NCI-H774 (cell line): ENCODE data around the gene DTD1.

Experiments
- DNase-seq: peaks from one replicate; lab custom pipeline; 2025; lab: John Stamatoyannopoulos, UW

Gene DTD1, protein sequence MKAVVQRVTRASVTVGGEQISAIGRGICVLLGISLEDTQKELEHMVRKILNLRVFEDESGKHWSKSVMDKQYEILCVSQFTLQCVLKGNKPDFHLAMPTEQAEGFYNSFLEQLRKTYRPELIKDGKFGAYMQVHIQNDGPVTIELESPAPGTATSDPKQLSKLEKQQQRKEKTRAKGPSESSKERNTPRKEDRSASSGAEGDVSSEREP

GRCh38 chr20:18587665-18588573 is at the start of gene DTD1:
Gene DTD1, plus strand, starts transcription at chr20:18588054. Its CDS starts 19 bp downstream, at chr20:18588073.
- peak; percentile 91 for DNase-seq

DNA sequence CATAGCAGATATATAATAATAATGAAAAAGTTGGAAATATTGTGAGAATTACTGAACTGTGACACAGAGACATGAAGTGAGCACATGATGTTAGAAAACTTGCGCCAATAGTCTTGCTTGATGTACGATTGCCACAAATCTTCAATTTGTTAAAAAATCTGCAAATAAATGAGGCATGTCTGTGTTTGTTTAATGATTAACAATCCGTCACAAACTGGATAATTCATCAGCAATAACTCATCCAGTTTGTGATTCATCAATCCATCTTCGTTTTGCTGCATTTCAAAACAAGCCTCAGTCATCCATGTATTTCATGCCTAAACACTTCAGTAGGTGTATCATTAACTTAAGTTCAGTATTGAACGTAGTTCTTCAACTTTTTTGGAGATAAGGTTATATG is 46.1 kb upstream of the DTD1 start:
- DNase-seq: no peak

DNA sequence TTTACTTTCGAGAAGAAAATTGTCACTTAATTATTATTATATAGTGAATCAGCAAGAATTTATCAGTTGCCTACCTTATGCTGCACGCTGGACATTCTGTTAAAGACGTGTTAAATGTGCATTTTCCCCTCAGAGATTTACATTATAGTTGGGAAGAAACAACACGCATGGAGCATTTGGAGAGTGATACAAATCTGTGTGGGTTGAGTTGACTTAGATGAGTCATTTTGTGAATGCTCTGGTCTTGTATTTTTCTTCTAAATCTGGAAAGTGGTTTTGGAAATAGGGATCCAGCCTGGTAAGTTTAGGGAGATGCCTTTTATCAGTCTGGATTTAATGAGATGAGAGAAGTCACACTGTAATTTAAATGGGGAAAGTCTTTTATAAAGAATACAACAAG is 44.6 kb upstream of the DTD1 start:
- DNase-seq: no peak

DNA sequence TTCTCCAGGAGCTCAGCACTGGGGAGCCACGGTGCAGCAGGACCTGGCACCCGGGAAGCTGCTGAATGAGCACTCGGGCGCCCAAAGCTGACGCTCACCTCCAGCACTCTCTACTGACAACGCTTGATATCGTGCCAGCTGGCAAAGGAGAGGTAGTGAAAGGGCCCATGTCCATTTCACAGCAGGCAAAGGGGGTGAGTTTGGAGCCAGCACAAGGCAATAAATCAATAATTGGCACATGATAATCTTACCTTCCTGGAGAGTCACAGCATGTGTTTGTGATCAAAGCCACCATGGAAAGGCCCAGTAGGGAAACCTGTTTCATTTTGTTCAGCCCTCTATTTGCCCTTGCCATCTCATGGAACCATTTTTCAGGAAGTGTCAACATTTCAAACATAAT is 43.9 kb upstream of the DTD1 start:
- DNase-seq: peak; percentile 59

- DNase-seq: no peak
These were observed 42.3 kb upstream of the DTD1 start for GRCh38 chr20:18545566-18545965.

- no peak for DNase-seq
These were observed 39.4 kb upstream of the DTD1 start for GRCh38 chr20:18548465-18548864.

DNA sequence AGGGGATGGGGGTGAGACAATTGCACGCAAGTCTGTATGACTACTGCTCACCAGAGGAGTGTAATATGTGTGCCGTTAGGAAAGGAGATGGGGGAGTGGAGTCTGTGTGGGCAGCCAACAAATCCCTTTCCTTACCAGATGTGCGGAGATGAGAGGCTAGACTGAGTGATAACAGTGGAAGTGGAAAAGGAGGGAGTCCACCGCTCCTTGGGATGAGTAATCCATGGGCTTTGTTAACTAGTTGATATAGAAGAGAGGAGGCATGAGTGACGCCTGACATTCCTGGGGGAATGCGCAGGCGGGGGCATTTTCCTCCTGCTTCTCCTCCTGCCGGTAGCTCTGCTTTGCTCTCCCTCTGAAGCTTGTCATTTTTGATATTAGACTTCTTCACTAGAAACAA is 34.1 kb upstream of the DTD1 start:
- no peak for DNase-seq

DNA sequence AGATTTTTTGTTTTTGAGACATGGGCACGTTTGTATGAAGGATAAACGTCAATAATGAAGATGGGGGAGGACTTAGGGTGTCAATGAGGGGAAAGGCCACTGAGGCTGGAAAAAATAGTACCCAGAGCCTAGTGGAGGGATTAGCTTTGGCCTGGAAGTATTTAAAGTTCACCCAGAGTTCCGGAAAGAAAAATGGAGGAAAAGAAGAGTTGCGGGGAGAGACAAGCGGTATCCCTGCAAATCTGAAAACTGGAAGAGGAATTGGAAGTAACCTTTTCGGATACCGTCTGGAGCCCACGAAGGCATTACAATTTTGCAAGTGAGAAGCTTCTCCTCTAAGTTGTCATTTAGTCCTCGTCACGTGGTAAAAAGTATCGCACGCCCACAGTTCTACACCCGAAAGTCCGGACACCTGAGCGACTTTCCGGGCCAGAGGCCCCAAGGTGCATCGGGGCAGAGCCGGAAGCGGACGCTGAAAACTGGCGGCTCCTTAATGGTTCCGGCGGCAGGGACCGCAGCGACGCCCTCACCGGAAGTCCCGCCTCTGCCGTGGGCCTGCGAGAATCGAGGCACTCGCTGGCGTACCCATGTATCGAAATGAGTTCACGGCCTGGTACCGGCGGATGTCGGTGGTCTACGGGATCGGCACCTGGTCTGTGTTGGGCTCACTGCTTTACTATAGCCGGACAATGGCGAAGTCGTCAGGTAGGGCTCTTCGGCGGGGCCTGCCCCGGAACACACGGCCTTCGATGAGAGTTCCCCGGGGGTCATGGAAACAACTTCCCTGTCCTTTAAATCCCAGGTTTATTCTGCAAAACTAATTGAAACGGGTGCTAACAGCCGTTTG is 20.7 kb upstream of the DTD1 start, which contains the start of gene SMIM26:
SMIM26 (plus strand) TSS at position 541 of the 847 bp plus-strand sequence; CDS start at position 588, 47 bp downstream.
- DNase-seq: peak; percentile 93

DNA sequence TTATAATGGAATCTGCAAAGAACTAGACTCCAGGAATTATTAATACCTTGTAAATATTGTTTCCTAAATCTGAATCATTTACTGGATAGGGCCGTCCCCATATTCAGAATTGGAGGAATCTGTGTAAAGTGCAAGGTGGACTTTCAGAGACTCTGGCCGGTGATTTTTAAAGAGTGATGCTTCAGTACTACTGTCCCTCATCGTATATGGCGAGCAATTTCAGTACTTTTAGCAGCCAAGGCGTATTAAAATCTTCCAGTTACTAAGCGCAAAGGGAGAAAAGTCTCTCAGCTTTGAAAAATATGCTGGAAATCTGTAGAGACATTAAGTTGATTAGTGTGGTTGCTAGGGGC is 20.1 kb upstream of the DTD1 start:
- DNase-seq: no peak

- no peak for DNase-seq
These were observed 16.8 kb upstream of the DTD1 start for GRCh38 chr20:18571009-18571408.

- DNase-seq: no peak
These were observed 16.3 kb upstream of the DTD1 start for GRCh38 chr20:18571578-18571977.

DNA sequence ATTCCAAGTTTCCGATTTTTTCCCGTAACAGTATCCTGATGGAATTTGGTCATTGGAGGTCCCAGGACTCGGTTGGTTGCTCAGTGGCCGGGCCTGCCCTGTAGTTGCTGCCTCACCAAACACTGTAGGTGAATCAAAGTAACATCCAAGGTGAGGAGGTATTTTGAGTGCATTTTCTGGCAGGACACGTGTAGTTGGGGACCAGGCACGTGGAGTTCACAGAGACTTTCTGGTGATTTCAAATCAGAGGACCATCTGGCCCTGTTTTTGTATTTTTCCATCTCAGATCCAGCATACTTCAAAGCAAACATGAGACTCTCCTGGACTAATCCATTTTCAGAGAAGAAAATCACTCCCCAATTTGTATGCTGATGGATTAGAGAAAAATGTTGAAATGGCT is 9.9 kb upstream of the DTD1 start:
- DNase-seq: no peak

DNA sequence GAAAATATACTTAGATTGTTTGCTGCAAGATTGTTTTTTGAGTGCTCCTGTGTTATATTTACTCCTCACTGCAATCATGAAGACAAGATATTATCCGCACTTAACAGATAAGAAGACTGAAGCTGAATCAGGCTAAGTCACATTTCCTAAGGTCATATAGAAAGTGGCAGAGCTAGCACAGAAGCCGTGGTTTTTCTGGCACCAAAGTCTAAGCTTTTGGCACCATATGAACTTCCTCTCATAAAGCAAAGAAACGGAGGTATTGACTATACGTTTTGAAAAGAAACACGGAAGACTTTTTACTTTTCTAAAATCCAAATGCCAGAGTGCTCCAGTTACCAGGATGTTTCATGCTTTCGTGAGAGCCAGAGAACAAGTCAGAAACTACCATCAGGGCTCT is 9.3 kb upstream of the DTD1 start:
- DNase-seq: no peak

DNA sequence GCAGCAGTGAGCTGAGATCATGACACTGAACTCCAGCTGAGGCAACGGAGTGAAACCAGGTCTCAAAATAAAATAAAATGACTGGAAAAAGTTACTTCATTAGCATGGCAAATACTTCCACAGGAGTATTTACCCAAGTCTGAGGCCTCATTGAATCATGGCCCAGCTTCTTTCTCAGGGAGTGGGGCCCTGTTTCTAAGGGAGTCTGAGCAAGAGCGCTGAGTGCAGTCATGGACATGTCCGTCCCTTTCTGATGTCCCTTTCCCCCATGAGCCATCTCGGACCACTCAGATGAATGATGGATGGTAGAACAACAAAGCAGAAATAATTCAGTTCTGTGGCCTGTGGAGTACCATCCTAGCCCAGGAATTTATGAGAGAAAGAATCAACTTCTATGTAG is 7.8 kb upstream of the DTD1 start:
- DNase-seq: no peak

- no peak for DNase-seq
These were observed 2.7 kb upstream of the DTD1 start for GRCh38 chr20:18585134-18585533.

GRCh38 chr20:18588574-18588933 is 700 bp downstream of the DTD1 start:
- no peak for DNase-seq

- no peak for DNase-seq
These were observed 2.3 kb downstream of the DTD1 start for GRCh38 chr20:18589941-18590674.

DNA sequence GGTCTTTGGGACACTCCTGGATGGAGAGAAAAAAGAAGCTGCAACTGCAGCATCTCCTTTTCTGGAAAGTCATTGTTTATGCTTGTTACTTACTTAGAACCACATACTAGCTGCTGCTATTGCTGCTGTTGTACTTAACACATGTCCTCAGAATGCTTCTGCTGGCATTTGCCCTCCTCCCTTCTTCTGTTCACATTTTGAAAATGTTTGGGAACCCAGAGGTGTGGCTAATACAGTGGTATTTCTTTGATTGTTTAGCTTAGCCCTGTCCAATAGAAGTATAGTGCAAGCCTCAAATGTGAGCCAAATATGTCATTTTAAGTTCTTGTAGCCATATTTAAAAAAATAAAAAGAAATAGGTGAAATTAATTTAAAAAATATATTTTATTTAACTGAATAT is 8.4 kb downstream of the DTD1 start:
- DNase-seq: no peak

DNA sequence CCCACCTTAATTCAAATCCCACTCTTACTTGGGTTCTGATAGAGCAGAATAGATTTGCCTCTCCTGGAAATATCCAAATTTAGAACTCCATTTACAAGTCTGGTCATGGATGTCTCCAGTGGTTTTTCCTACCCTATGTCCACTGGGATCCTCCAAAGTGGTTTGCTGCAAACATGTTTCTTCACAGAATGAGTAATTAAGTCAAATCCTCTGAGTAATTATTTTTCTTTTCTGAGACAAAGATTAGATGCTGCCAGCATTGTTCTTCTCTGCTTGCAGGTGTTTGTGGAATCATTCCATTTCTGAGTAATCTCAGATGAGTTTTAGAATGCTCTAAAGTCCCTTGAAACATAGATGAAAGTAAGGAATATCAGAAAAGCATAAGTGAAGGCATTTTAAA is 21.9 kb downstream of the DTD1 start:
- DNase-seq: no peak

GRCh38 chr20:18611492-18611891 is 23.6 kb downstream of the DTD1 start:
- DNase-seq: no peak

- DNase-seq: no peak
These were observed 25.7 kb downstream of the DTD1 start for GRCh38 chr20:18613553-18613952.

- no peak for DNase-seq
These were observed 26.4 kb downstream of the DTD1 start for GRCh38 chr20:18614244-18614643.
